ENCODE data around the gene PILRA. TPM values are rescaled to one million over a fixed set of nuclear protein-coding genes. Genes with fewer than 3 reads are reported as not detected.
A peak's percentile ranks its signal among the peaks of the same experiment; 100 is the strongest.
"Not testable (repeated sequence)": the region's sequence is repeated elsewhere in the genome, so short reads cannot be mapped to it uniquely, and the experiment has no call there.

Gene PILRA
- total and polyA plus RNA-seq, 12 donors, result 3.2 to 18.9 (median 12.0) TPM

GRCh38 chr7:100435401-100436304, 62.4 kb downstream of the PILRA start:
- peaks cover 28 to 67% of the 10 kb centered on the region in 2 donors for H3K4me1 ChIP-seq (replicated peaks in 1 of 2)

GRCh38 chr7:100437150-100438100, 64.1 kb downstream of the PILRA start:
- no peaks in the 10 kb centered on the region for H3K9me3 ChIP-seq (replicated peaks in 1 of 3)
- no peak overlapping the region for H3K4me3 ChIP-seq
- 84 to 91% (median 88%) methylated on average over 28 of the region's 28 CpGs for WGBS, 4 donors
- peak overlapping the region in 4 of 5 donors; percentile 94 to 98 (median 94) for H3K27ac ChIP-seq
- intact Hi-C loops (cut with DNase I), result no loop called here
- H3K36me3 ChIP-seq (replicated peaks in 1 of 2), result peaks cover 0 to 26% of the 10 kb centered on the region in 2 donors
- TF ChIP-seq POLR2A (IDR thresholded peaks at IDR 0.05), result no peak
- no peak for TF ChIP-seq CTCF (IDR thresholded peaks at IDR 0.05)
- peaks cover 17 to 49% of the 10 kb centered on the region in 2 donors for H3K4me1 ChIP-seq (replicated peaks in 1 of 2)
- DNase-seq, result peak in 2 of 7 donors; percentile 53 to 71
- no peaks in the 10 kb centered on the region for H3K27me3 ChIP-seq

More at GRCh38 chr7:100435401-100436304, 62.4 kb downstream of the PILRA start:
- no peaks in the 10 kb centered on the region for H3K27me3 ChIP-seq
- TF ChIP-seq CTCF (IDR thresholded peaks at IDR 0.05) (no peak), POLR2A (IDR thresholded peaks at IDR 0.05) (no peak)
- peak in 4 of 7 donors; percentile 50 to 68 (median 56) for DNase-seq
- no peaks in the 10 kb centered on the region for H3K9me3 ChIP-seq (replicated peaks in 1 of 3)
- H3K36me3 ChIP-seq (replicated peaks in 1 of 2), result peaks cover 0 to 29% of the 10 kb centered on the region in 2 donors
- 1 to 16% (median 4%) methylated on average over 6 to 81 of the region's 81 CpGs for WGBS, 4 donors
- peak overlapping the region; percentile 49 to 98 (median 86) for H3K4me3 ChIP-seq
- intact Hi-C loops (cut with DNase I), result no loop called here
- H3K27ac ChIP-seq, result peak overlapping the region; percentile 90 to 98 (median 94)

GRCh38 chr7:100438172-100438571, 64.9 kb downstream of the PILRA start:
- no peaks in the 10 kb centered on the region for H3K9me3 ChIP-seq (replicated peaks in 1 of 3)
- peak overlapping the region in 2 of 5 donors; percentile 94 to 95 for H3K27ac ChIP-seq
- no peak for TF ChIP-seq POLR2A (IDR thresholded peaks at IDR 0.05)
- no peak for TF ChIP-seq CTCF (IDR thresholded peaks at IDR 0.05)
- intact Hi-C loops (cut with DNase I), result no loop called here
- 44 to 50% (median 47%) methylated on average over 2 of the region's 2 CpGs for WGBS, 4 donors
- H3K4me3 ChIP-seq, result no peak overlapping the region
- H3K4me1 ChIP-seq (replicated peaks in 1 of 2), result peaks cover 17 to 47% of the 10 kb centered on the region in 2 donors
- H3K36me3 ChIP-seq (replicated peaks in 1 of 2), result peaks cover 0 to 18% of the 10 kb centered on the region in 2 donors
- no peak for DNase-seq
- no peaks in the 10 kb centered on the region for H3K27me3 ChIP-seq

- intact Hi-C loops (cut with DNase I), result not testable (repeated sequence)
These were observed 65.4 kb downstream of the PILRA start for GRCh38 chr7:100438731-100439130.

GRCh38 chr7:100439244-100439643, 66.0 kb downstream of the PILRA start:
- intact Hi-C loops (cut with DNase I); H3K36me3 ChIP-seq (replicated peaks in 1 of 2); H3K4me3 ChIP-seq; H3K27me3 ChIP-seq; H3K9me3 ChIP-seq (replicated peaks in 1 of 3): not testable (repeated sequence)
- Histone ChIP-seq H3K27ac (peak overlapping the region; percentile 64 to 95 (median 72)), H3K4me1 (replicated peaks in 1 of 2) (peaks cover 20 to 43% of the 10 kb centered on the region in 2 donors)
- DNase-seq, result peak in 1 of 7 donors; percentile 49
- WGBS, 4 donors, result 58 to 68% (median 64%) methylated on average over 7 of the region's 7 CpGs

More at GRCh38 chr7:100438731-100439130, 65.4 kb downstream of the PILRA start:
- H3K9me3 ChIP-seq (replicated peaks in 1 of 3); H3K4me3 ChIP-seq; H3K27me3 ChIP-seq: not testable (repeated sequence)
- H3K27ac ChIP-seq, result peak overlapping the region in 3 of 5 donors; percentile 72 to 95 (median 89)
- H3K36me3 ChIP-seq (replicated peaks in 1 of 2), result peaks cover 0 to 13% of the 10 kb centered on the region in 2 donors
- 91 to 95% (median 93%) methylated on average over 8 of the region's 8 CpGs for WGBS, 4 donors
- DNase-seq, result peak in 1 of 7 donors; percentile 50
- peaks cover 17 to 43% of the 10 kb centered on the region in 2 donors for H3K4me1 ChIP-seq (replicated peaks in 1 of 2)

Data from adrenal gland (tissue), 12 donors.